ENCODE measurements around the gene PI4KA.
A peak's percentile ranks its signal among the peaks of the same experiment; 100 is the strongest.
"Not testable (repeated sequence)": the region's sequence is repeated elsewhere in the genome, so short reads cannot be mapped to it uniquely, and the experiment has no call there.

PI4KA gene

GRCh38 chr22:20899827-20900423, 41.3 kb upstream of the PI4KA start:
- no peak for TF ChIP-seq ZFX (IDR thresholded peaks at IDR 0.05)
- no peak for TF ChIP-seq CTCF (conservative IDR thresholded peaks at IDR 0.05)
- H3K27ac ChIP-seq = no peak overlapping the region

GRCh38 chr22:20897737-20898136, 39.1 kb upstream of the PI4KA start:
- not testable (repeated sequence) for H3K27ac ChIP-seq

GRCh38 chr22:20890975-20891374, 32.4 kb upstream of the PI4KA start:
- no peak for TF ChIP-seq CTCF (conservative IDR thresholded peaks at IDR 0.05)
- TF ChIP-seq ZFX (IDR thresholded peaks at IDR 0.05) = no peak
- H3K27ac ChIP-seq = no peak overlapping the region

GRCh38 chr22:20889904-20890540, 31.4 kb upstream of the PI4KA start:
- TF ChIP-seq ZFX (IDR thresholded peaks at IDR 0.05) (no peak), CTCF (conservative IDR thresholded peaks at IDR 0.05) (no peak)
- H3K27ac ChIP-seq = no peak overlapping the region

- H3K27ac ChIP-seq = no peak overlapping the region
- no peak for TF ChIP-seq CTCF (conservative IDR thresholded peaks at IDR 0.05)
- no peak for TF ChIP-seq ZFX (IDR thresholded peaks at IDR 0.05)
Observed at GRCh38 chr22:20889025-20889704, 30.6 kb upstream of the PI4KA start.

- H3K27ac ChIP-seq = no peak overlapping the region
- TF ChIP-seq ZFX (IDR thresholded peaks at IDR 0.05) (no peak), CTCF (conservative IDR thresholded peaks at IDR 0.05) (no peak)
Observed at GRCh38 chr22:20887375-20887774, 28.8 kb upstream of the PI4KA start.

GRCh38 chr22:20885557-20886323, 27.1 kb upstream of the PI4KA start:
- peak overlapping the region; percentile 71 for H3K27ac ChIP-seq
- TF ChIP-seq ZFX (IDR thresholded peaks at IDR 0.05) (peak; percentile 52; the same call in 1 of the 2 replicates), CTCF (conservative IDR thresholded peaks at IDR 0.05) (peak; percentile 98)

All from C4-2B (cell line).